Right kidney (tissue), 9 donors: ENCODE measurements around the gene RNF8.
A peak's percentile ranks its signal among the peaks of the same experiment; 100 is the strongest.
"Not testable (repeated sequence)": the region's sequence is repeated elsewhere in the genome, so short reads cannot be mapped to it uniquely, and the experiment has no call there.

ENCODE experiments used
- DNase-seq: peaks from one replicate; pipeline ENCODE4 v3.0.0-alpha.2; 2016
- long read RNA-seq, 8 donors: transcript quantifications; one replicate each; lab custom pipeline, GENCODE V29; 2026

Gene RNF8, protein sequence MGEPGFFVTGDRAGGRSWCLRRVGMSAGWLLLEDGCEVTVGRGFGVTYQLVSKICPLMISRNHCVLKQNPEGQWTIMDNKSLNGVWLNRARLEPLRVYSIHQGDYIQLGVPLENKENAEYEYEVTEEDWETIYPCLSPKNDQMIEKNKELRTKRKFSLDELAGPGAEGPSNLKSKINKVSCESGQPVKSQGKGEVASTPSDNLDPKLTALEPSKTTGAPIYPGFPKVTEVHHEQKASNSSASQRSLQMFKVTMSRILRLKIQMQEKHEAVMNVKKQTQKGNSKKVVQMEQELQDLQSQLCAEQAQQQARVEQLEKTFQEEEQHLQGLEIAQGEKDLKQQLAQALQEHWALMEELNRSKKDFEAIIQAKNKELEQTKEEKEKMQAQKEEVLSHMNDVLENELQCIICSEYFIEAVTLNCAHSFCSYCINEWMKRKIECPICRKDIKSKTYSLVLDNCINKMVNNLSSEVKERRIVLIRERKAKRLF
- long read RNA-seq, donor 1, full-length matches to known transcripts: 12 of 12 reads
- long read RNA-seq, donor 1, partial matches to known transcripts: 0 of 12 reads
- long read RNA-seq, donor 1, other reads (novel, unspliced or antisense): 0 of 12 reads
- long read RNA-seq, donor 2, full-length matches to known transcripts: 2 of 2 reads
- long read RNA-seq, donor 2, partial matches to known transcripts: 0 of 2 reads
- long read RNA-seq, donor 2, other reads (novel, unspliced or antisense): 0 of 2 reads
- long read RNA-seq, donor 3, full-length matches to known transcripts: 2 of 9 reads
- long read RNA-seq, donor 3, partial matches to known transcripts: 7 of 9 reads
- long read RNA-seq, donor 3, other reads (novel, unspliced or antisense): 0 of 9 reads
- long read RNA-seq, donor 4, full-length matches to known transcripts: 4 of 4 reads
- long read RNA-seq, donor 4, partial matches to known transcripts: 0 of 4 reads
- long read RNA-seq, donor 4, other reads (novel, unspliced or antisense): 0 of 4 reads
- long read RNA-seq, donor 5, full-length matches to known transcripts: 7 of 7 reads
- long read RNA-seq, donor 5, partial matches to known transcripts: 0 of 7 reads
- long read RNA-seq, donor 5, other reads (novel, unspliced or antisense): 0 of 7 reads
- long read RNA-seq, donor 6, full-length matches to known transcripts: 3 of 3 reads
- long read RNA-seq, donor 6, partial matches to known transcripts: 0 of 3 reads
- long read RNA-seq, donor 6, other reads (novel, unspliced or antisense): 0 of 3 reads
- long read RNA-seq, donor 7, full-length matches to known transcripts: 2 of 22 reads
- long read RNA-seq, donor 7, partial matches to known transcripts: 20 of 22 reads
- long read RNA-seq, donor 7, other reads (novel, unspliced or antisense): 0 of 22 reads
- long read RNA-seq, donor 8, full-length matches to known transcripts: 4 of 12 reads
- long read RNA-seq, donor 8, partial matches to known transcripts: 8 of 12 reads
- long read RNA-seq, donor 8, other reads (novel, unspliced or antisense): 0 of 12 reads

DNA sequence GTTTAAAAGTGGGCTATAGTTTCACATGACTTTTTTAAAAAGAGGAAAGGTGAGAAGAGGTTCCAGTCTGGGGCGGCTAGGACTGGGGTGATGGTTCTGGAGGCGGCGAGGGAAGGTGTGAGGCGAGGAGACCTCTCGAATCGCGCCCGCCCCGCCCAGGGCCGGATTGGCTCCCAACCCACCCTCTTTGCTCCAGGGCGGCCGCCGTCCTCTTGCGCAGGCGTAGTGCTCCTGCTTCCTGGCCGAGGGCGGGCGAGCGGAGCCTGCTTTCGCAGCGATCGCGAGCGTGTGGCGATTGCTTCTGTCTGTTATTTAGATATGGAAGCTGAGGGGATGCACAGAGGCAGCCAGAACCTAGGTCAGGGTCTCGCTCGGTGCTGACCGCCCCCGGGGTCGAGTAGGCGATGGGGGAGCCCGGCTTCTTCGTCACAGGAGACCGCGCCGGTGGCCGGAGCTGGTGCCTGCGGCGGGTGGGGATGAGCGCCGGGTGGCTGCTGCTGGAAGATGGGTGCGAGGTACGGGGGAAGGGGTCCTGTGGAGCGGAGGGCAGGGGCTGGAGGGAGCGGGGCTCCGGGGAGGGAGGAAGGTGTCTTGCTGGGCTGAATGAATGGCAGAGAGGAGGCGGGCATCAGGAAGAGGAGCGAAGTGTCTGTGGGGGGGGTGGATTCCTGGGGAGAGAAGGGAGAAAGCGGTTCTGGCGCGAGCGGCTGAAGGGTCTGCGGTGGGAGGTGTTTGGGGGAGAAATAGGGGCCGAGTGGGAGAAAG is at the start of gene RNF8:
Gene RNF8, plus strand, starts transcription at position 223 of the 765 bp plus-strand sequence. Its CDS starts 182 bp downstream, at position 405.
- peak; percentile 89 for DNase-seq

DNA sequence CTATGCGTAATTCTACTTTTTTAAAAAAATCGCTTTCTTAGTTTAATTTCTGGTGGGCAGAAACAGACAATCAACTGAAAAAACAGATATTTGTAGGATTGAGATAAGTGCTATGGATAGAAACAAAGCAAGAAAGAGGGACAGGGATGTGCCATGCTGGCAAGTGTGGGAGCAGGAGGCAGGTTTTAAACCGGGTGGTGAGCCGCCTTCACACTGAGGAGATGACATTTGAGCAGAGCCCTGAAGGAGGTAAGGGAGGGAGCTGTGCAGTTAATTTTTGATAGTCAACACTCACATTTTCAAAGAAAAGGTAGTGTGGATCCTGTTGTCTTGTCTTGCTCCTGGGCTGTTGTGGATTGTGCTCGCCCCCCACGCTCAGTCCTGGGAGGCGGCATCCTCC is 49.0 kb upstream of the RNF8 start:
- no peak for DNase-seq

DNA sequence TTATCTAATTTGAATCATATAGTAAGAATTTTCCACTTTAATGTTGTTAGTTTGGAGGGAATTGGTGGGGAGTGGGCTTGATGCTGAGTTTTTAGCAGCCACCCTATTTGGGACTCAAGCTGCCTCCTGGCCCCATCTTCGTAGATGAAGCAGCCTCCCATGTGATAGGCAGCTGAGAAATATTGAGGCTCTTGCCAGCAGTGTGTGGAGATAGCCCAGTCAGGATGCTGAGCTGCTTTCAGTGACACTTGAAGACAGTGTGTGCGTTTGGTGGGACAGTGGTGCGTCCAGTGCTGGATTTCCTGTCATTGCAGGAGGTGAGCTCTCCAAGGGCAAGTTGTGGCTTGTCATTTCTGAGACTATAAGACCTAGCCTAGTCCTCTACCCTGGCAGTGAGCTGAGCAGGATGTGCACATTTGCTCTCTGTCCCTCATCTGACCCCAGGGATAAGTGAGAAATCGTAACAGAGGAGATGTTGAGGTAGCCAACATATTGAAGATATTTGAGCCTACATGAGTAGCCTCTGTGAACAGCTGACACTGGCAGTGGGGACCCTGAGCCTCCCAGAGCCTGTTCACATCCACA is 47.9 kb upstream of the RNF8 start:
- DNase-seq: no peak

DNA sequence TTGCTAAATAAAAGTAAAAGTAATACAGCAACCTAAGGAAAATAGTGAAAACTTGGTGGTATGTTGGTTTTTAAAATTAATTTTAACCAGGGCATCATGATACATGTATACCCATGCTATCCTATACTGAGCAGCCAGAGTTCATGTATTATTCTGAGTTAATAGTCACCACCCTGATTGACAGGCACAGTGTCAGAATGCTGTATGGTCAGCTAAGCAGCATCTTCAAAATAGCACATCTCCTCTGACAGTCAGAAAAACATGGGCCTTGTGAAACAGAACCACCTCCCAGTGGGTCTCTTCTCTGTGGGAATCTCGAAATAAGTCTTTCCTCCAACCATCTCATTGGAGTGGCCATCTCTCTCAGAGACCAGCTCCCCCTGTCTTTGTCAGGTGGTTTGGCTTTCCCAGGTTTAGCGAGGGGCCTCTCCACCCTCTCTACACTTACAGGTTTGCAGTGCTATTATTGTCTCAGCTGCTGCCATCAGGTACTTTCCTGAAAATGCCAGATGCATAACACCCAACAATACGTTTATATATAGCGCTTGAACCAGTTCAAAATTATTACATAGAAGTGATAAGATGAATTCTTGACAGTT is 47.1 kb upstream of the RNF8 start:
- DNase-seq: no peak

DNA sequence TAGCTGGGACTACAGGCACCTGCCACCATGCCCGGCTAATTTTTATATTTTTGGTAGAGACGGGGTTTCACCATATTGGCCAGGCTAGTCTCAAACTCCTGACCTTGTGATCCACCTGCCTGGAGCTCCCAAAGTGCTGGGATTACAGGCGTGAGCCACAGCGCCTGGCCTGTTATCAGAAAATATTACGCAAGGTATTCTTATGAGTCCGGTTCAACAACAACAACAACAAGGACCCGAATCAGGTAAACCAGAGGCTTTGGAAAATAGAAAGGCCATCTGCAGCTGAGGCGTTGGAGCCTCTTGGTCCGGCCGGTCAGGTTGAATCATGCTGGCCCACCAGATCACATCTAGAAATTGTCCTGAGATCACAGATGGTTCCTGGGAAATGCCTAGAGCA is 46.3 kb upstream of the RNF8 start:
- not testable (repeated sequence) for DNase-seq

DNA sequence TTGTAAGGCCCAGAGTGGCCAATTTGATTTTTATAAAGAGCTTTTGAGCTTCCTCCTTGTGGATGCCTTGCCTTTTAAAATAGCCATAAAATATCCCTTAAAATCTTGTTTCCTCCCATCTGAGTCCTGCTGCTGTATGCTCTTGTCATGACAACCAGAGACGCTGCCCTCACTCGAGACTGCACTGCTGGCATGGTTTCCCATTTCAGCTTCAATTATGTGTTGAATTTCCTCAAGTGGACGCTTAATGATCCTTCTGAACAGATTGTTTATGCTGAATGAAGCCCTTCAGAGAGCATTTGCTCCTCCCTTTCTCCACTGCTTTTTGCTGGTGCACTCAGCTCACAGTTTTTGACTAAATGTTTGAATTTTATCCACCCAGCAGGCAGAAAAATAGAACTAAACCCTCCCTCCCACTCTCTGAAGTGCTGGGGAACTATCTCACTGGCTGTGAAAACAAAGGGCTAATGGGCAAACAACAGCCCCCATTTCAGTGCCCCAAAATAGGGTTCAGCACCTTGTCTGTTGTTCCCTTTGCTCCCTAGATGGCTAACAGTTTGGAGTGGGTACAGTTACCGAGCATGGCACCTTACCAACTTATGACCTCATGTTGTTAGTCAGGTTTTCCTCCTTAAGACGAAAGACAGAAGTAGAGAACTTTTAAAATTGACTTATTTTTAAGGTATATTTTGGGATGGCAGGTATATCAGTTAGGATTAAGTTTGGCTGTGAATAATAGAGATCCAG is 45.5 kb upstream of the RNF8 start:
- no peak for DNase-seq

DNA sequence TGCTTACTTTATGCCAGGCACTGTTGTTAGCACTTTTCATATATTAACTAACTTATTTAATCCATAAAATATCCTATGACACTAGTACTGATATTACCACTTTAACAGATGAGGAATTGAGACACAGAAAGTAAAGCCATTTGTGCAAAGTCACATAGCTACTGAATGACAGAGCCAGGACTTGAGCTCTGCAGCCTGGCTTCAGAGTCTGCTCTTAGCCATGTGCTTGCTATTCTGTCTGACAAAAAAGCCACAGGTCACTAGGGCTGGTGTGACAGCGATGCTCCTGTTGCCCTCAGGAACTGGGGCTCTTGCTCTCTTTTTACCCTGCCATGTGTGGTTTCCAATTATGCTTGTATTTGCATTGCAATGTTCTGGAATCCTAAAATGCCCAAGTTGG is 44.7 kb upstream of the RNF8 start:
- no peak for DNase-seq

DNA sequence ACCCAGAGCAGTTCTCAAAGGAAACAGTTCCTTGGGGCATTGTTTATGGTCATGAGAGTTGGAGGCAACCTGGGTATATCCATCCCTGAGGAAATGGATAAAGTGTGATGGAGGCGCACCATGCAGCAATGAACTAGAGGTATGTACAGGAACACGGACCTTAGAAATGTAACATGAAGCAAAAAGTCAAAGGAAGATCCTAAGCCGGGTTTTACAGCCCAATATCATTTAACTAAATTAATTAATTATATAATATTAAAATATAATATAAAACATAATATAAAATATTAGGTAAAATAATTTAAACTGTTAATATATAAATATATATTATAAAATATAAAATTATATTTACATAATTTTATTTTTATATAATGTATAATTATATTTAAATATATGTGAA is 44.1 kb upstream of the RNF8 start:
- DNase-seq: no peak

DNA sequence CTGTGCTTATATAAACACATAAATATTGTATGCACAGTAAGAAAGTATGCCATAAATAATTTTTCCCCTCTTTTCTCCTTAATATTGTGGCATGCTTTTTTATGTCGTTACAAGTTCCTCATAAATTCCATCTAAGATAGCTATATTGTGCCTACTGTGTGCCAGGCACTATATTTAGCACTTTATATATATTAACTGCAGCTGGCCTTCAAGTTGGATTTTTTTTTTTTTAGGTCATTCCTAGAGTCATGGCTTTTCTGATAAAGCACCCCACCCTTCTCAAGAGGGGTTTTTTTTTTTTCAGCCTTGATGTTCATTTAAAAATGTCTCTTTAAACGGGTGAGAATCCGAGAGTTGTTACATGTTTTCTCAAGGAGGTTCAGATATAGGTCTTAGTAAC is 42.8 kb upstream of the RNF8 start:
- no peak for DNase-seq

DNA sequence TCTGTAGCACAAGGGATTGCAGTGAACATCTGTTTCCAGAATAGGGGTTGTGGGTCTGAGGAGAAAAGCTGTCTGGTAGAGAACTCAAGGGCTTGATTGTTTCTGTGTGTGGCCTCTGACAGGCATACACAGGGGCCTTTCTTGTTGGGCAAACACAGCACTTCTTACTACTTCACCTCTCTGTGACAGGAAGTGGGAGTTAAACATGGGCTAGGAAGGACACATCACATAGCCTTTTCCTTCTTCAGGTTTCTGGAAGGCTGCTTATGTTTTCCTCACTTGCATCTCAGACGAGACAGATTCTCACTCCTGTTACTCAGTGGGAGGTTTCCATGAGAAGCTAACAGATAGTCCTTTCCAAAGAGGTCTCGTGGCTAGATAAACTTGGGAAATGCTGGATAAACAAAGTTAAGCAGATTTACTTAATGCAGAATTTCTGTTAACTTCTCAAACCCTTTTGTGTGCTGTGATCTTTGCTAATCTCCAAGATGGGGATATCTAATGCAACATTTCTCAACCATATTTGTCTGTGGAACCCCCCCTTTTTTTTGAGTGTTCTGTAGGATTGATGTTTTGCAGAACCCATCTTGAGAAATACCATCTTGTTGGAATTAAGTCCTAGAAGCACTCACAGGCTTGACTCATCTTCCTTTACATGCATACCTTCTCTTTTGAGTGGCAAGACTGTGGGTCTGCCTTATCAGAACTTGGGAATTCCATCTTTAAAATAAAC is 41.9 kb upstream of the RNF8 start:
- DNase-seq: no peak

DNA sequence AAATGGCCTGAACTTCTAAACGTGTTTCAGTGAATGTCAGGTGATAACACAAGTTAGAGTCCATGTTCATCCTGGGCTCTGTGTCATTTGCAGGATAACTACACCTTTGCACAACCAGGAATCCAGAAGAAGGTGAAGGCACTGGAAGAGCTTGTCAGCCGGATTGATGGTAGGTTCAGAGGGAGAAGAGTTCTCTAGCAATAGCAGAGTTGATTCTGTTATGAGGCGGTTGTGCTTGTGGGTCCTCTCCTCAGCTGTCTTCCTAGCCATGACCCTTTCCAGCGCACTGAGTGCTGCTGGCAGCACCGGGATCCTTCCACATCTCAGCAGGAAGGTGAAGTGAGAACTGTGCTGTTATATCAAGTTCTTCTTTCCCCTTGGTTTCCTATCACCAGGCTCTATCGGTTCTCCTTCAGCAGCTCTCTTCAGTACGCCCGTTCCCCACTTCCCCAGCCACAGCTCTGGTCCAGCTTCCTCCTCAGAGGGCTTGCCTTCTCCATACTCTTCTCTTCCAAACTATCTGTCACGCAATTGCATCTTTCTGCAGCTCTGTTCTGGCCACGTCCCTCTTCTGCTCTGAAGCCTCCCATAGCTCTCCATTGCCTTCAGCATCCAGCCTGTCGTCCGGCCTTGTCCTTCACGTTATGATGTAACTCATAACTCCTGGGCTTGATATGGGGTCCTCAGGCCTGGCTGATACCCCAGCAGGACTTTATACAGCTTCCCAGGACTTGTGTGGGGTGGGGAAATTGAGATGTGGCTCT is 39.9 kb upstream of the RNF8 start:
- DNase-seq: no peak

DNA sequence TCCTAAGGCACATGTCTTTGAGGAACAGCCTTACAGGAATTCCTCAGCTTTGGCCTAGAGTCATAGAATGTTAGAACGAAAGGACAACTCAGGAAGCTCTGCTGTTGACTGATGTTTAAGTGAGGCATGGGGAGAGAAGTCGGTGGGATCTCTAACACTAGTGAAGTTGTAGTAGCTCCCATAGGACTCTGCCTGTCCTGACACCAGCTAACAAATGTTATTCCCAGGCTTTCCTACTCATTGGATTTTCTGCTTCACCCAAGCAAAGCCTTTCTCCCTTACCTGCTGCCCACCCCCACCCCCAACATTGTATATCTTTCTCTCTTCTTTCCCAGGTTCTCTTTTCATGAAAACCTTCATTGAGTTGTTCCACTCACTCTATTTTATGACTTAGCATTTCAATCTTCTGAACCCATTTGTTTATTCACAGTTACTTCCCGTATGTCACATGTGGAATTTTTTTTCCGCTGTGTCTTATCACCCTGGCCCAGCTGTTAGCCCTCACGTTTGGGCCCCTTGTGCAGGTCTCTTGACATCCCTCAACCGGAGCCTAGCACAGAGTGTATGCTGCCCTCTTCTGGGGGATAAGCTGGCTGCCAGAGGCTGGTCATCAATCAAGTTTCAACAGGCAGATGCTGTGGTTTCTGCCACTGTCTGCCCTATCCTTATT is 39.2 kb upstream of the RNF8 start:
- no peak for DNase-seq

DNA sequence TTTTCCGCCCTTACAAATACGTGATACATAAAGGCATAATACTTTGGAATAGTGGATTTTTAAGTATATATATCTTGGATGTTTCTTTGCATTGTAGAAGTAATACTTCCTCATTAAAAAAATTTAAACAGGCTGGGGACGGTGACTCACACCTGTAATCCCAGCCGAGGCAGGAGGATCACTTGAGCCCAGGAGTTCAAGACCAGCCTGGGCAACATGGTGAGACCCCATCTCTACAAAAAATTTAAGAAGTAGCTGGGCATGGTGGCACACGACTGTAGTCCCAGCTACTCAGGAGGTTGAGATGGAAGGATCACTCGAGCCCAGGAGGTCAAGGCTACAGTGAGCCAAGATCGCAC is 38.6 kb upstream of the RNF8 start:
- no peak for DNase-seq

DNA sequence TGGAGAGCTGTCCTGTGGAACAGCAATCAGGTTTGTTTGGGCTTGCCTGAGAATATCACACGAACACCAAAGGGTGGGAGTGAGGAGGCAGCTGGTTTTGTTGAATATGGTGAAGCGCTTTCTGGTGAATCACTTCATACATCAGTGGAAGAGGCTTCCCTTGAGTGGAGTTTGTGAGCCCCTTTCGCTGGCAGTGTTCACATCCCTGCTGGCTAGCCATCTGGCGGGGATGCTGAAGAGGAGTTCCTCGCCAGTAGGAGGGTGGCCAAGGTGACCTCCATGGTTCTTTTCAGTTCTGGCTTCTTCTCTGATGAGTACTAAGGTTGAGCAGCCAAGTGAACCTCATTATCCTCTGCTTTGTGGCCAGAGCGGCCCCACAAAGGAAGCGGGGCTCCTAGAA is 37.7 kb upstream of the RNF8 start:
- no peak for DNase-seq

DNA sequence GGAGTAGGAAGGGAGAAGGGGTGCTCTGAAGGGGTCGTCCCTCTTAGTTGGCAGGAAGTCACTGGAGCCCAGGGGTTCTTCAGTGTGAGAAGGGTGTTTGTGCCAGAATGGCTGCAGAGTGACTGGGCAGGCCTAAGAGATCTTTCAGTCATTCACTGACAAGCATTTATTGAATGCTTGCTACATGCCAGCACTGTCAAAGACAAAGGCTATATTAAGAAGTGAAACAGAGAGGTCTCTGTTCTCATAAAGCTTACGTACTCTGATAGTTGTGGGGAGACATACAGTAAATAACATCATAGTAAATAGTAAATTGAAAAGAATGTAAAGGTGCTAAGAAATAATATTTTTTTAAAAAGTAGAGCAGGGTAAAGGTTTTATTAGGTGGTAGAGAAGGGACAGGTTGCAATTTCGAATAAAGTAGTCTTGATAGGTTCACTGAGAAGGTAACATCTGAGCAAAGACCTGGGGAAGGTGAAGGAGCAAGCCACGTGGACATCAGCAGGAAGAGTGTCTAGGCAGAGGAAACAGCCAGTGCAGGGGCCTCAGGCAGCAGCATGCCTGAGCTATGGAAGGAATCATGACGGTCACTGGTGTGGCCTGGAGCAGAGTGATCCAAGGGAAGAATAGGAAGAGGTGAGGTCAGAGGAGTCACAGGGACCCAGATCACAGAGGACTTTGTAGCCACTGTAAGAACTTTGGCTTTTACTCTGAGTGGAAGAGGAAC is 36.3 kb upstream of the RNF8 start:
- DNase-seq: no peak

DNA sequence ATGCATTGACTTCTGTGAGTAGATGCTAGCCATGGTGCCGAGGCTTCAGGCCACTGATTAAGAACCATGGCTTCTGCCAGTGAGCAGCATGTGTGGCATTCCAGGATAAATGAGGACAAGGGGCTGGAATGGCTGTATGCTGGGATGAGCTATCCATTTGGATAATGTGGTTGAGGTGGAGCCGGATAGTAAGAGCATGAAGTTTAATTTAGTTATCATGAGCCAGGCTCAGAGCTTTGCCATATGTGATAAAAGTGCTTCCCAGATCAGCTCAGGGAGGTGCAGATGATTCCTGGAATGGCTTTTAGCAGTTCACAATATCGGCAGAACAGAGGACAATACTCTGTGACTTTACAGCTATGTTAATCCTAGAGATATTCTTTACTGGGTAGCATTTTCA is 34.6 kb upstream of the RNF8 start:
- DNase-seq: no peak

DNA sequence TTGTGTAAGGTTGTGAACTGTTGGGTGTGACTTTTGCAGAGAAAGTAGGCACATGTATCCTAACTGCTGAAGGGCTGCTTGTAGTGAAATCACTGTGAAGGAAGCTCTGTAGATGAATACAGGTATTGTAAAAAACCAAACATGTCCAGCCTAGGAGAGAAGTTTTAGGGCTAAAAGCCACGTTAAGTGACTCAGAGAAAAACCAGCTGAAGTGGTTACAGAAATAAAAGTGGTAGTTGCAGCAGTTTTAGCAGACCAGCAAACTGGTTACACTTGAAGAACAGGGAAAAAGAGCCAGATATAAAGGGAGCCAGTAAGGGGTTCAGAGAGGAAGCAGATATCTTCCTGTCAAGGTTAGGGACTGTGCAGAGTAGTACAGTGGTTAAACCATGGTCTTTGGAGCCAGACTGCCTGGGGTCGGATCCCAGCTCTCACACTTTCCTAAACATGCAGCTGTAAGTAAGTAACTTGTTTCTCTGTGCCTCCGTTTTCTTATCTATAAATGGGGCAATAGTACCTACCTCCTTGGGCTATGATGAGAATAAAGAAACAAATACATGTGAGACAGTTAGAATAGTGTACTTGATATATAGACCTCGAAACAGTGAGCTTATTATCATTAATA is 33.8 kb upstream of the RNF8 start:
- DNase-seq: no peak
